Transverse colon (tissue), 3 donors: Measurements from ENCODE around the gene ANKRD11.

Experiments
- POLR2A ChIP-seq: fragments of 450-650 bp; IDR thresholded peaks from one replicate; pipeline ENCODE4 v1.6.1; 2016; ENCODE audit warnings: antibody characterized with exemption, mild to moderate bottlenecking, moderate library complexity
- TF ChIP-seq, protein P1 (sequence below), 5 experiments: fragments of 200-600 bp in 3 of 5; fragments of 450-650 bp in 2 of 5; sonication (generic) in 3 of 5; IDR thresholded peaks; 1 replicate in 2 of 5; 2 replicates in 3 of 5; pipeline ENCODE4 v1.5.1; 2016 to 2017; ENCODE audit warnings: antibody characterized with exemption in 5 of 5, inconsistent platforms in 3 of 5, mild to moderate bottlenecking in 2 of 5, moderate library complexity in 1 of 5

DNA sequence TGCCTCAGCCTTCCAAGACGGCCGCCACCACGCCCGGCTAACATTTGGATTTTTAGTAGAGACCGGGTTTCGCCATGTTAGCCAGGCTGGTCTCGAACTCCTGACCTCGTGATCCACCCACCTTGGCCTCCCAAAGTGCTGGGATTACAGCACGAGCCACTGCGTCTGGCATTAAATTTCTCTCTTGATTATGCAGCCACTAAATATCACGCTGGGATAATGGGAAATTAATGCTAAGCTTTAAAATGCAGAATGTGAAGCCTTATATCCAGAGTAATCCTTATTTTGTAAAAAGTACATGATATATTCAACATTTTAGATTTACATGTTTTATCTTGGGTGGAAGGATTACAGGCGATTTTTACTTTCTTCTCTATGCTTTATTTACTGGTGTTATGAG, 89.2 kb downstream of the ANKRD11 start:
- TF ChIP-seq, protein P1, sequence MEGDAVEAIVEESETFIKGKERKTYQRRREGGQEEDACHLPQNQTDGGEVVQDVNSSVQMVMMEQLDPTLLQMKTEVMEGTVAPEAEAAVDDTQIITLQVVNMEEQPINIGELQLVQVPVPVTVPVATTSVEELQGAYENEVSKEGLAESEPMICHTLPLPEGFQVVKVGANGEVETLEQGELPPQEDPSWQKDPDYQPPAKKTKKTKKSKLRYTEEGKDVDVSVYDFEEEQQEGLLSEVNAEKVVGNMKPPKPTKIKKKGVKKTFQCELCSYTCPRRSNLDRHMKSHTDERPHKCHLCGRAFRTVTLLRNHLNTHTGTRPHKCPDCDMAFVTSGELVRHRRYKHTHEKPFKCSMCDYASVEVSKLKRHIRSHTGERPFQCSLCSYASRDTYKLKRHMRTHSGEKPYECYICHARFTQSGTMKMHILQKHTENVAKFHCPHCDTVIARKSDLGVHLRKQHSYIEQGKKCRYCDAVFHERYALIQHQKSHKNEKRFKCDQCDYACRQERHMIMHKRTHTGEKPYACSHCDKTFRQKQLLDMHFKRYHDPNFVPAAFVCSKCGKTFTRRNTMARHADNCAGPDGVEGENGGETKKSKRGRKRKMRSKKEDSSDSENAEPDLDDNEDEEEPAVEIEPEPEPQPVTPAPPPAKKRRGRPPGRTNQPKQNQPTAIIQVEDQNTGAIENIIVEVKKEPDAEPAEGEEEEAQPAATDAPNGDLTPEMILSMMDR (IDR thresholded peaks at IDR 0.05), result no peak
- TF ChIP-seq POLR2A, result no peak
